ENCODE data around the gene SYT1.

The SYT1 gene

GRCh38 chr12:79454338-79454843, 589.8 kb downstream of the SYT1 start:
- DNase-seq: no peak

DNA sequence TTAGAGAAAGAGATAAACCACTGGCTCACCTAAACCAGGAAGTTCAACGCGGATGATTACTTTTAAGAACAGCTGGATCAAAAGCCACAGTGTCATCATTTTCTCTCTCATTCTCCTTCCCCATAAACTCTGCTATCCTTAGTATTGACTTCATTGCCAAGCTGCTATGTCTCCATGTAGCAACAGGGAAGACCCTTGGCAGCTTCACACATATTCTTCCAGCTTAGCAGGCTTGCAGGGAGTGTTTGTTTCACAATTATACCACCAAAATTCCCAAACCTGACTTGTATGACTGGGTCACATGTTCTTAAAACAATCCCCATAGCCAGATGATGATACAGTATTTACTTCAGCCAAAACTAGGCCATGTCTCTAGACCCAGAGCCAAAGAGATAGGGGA, 590.7 kb downstream of the SYT1 start:
- no peak for DNase-seq

DNA sequence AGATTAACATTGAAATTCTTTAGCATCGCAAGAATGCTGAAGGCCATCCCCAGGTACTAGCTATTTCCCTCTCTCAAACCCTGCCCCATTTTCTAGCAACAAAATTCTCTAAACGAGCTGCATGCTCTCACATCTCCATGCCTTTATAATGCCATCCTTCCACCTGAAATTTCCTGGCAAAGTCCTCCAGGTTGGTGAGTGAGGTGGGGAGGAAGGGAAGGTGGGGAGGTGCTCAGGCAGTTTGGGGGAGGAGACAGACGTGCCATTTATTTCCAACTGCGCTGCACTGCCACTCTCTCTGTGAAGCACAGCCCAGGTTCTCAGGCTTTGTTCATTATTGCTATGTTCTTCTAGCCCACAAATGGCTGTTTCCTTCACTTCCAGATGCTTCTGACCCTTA, 617.7 kb downstream of the SYT1 start:
- no peak for DNase-seq

DNA sequence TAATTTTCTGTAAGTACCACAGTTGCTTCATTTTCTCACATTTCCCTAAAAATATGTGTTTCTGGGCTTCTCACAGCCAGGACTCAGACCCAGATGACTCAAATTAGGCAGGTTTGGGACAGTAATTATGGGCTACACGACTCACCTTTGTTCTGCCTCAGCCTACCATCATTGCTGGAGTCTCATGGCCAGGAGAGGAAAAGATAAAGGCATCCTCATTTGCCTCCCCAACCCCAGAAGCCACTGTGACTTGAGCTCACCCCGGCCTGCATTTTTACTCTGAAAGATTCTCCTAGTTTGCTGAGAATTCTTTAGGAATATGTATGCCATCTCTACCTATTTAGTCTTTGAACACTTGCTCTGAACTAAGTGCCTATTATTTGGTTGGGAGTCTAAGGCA, 618.3 kb downstream of the SYT1 start:
- no peak for DNase-seq

DNA sequence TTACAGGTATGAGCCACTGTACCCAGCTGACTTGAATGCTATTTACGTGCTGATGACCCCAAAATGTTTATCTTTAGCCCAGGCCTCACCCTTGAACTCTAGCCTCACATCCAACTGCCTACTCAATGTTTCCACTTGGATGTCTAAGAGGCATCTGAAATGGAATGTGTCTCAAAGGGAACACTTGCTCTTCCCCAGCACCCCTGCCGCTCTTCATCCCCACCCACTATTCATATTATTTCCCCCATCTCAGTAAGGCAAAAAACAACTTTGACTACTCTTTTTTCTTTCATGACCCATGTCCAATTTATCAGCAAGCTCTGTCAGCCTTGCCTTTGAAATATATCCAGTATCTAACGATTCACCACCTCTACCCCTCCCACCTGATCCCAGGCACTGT, 621.6 kb downstream of the SYT1 start:
- no peak for DNase-seq

DNA sequence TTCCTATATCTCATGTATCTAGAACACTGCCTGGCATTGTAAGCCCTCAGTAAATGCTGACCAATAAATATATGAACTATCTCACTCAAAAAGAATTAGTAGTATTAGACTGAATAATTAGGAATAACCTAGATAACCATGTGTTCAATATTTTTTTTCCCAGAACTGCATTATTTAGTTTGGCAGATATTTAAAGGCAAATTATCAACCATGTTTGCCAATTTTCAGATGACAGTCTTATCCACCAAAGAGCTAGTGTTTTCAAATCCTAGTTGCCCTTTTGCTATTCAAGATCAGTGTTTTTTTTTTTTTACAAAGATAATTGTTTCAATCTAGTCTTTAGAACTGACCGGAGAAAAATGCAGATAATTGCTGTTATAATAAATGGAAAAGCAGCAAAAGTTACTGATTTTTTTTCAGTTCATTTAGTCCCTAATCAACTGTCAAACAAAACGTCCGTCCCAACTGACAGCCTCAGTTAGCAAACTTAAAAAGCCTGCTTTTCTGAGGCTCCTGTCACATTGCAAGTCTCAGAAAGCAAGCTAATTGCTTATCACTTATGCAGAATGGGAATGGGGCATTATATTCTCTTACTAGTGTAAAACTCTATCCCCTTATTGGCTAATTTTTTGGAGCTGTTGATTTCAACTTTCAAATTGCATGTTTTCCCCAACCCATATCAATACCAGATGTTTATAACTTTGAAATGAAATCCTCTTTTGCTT, 623.0 kb downstream of the SYT1 start:
- no peak for DNase-seq

All from NCI-H748 treated with DMSO at 0.1 percent for 48 hours (cell line).